Astrocyte (in vitro differentiated cells and primary cell): ENCODE results near the gene NUFIP2. TPM values are rescaled to one million over a fixed set of nuclear protein-coding genes. Genes with fewer than 3 reads are reported as not detected.

ENCODE experiments used
- DNase-seq: peaks from one replicate; pipeline ENCODE4 v3.0.0-alpha.2; 2010; ENCODE audit warnings: low read depth
- FAIRE-seq: peaks from 2 replicates; lab custom pipeline; 2011; peaks lifted over from hg19 to GRCh38; lab: Jason Lieb, UNC
- H2AFZ ChIP-seq: 2 replicates; pipeline ENCODE4 v1.6.0; 2012; ENCODE audit warnings: low read depth, low read length, inconsistent platforms
- H3K27ac ChIP-seq: 2 replicates; pipeline ENCODE4 v1.5.1; 2011; ENCODE audit warnings: low read depth, low read length, inconsistent platforms
- H3K27me3 ChIP-seq: 2 replicates; pipeline ENCODE4 v1.6.0; 2011; ENCODE audit warnings: low read length, inconsistent platforms; ENCODE audit not compliant: insufficient read depth
- H3K36me3 ChIP-seq: 2 replicates; pipeline ENCODE4 v1.5.1; 2011; ENCODE audit warnings: low read length, inconsistent platforms; ENCODE audit not compliant: insufficient read depth
- H3K4me1 ChIP-seq: 2 replicates; pipeline ENCODE4 v1.5.1; 2011; ENCODE audit warnings: low read length, inconsistent platforms; ENCODE audit not compliant: insufficient read depth
- H3K4me2 ChIP-seq: 2 replicates; pipeline ENCODE4 v1.6.0; 2012; ENCODE audit warnings: low read length, inconsistent platforms
- H3K4me3 ChIP-seq: 2 replicates; pipeline ENCODE4 v1.5.1; 2011; ENCODE audit warnings: low read depth, mild to moderate bottlenecking, low read length, inconsistent platforms; ENCODE audit not compliant: insufficient read depth
- H3K79me2 ChIP-seq: 2 replicates; pipeline ENCODE4 v1.6.0; 2012; ENCODE audit warnings: mild to moderate bottlenecking, low read length, inconsistent platforms; ENCODE audit not compliant: insufficient read depth
- H3K9ac ChIP-seq: 2 replicates; pipeline ENCODE4 v1.6.0; 2012; ENCODE audit warnings: mild to moderate bottlenecking, low read length, inconsistent platforms
- H3K9me3 ChIP-seq: 2 replicates; pipeline ENCODE4 v1.5.1; 2012; ENCODE audit warnings: low read depth, mild to moderate bottlenecking, low read length, inconsistent platforms; ENCODE audit not compliant: insufficient read depth
- H4K20me1 ChIP-seq: 2 replicates; pipeline ENCODE4 v1.6.0; 2012; ENCODE audit warnings: low read length, inconsistent platforms; ENCODE audit not compliant: insufficient read depth
- H3K27ac Mint-ChIP-seq: one replicate; pipeline ENCODE4 v1.8.0; 2021; ENCODE audit warnings: mild to moderate bottlenecking, mixed read lengths; ENCODE audit not compliant: unreplicated experiment
- H3K27me3 Mint-ChIP-seq: one replicate; pipeline ENCODE4 v1.8.0; 2021; ENCODE audit warnings: low read depth, mixed read lengths; ENCODE audit not compliant: unreplicated experiment
- H3K36me3 Mint-ChIP-seq: one replicate; pipeline ENCODE4 v1.8.0; 2021; ENCODE audit warnings: low read depth, mixed read lengths; ENCODE audit not compliant: unreplicated experiment
- H3K4me1 Mint-ChIP-seq: one replicate; pipeline ENCODE4 v1.8.0; 2021; ENCODE audit warnings: low read depth, mixed read lengths; ENCODE audit not compliant: unreplicated experiment
- H3K4me3 Mint-ChIP-seq: one replicate; pipeline ENCODE4 v1.8.0; 2021; ENCODE audit warnings: mild to moderate bottlenecking, moderate library complexity, mixed read lengths; ENCODE audit not compliant: unreplicated experiment
- H3K9me3 Mint-ChIP-seq: one replicate; pipeline ENCODE4 v1.8.0; 2021; ENCODE audit warnings: mild to moderate bottlenecking, mixed read lengths; ENCODE audit not compliant: unreplicated experiment
- CTCF ChIP-seq: IDR thresholded peaks from 2 replicates; pipeline ENCODE4 v1.5.1; 2011; ENCODE audit warnings: low read depth, mild to moderate bottlenecking, inconsistent platforms, low read length, moderate library complexity; ENCODE audit not compliant: insufficient read depth
- EZH2 ChIP-seq: IDR thresholded peaks from 2 replicates; pipeline ENCODE4 v1.6.1; 2012; ENCODE audit warnings: mild to moderate bottlenecking, low read length, inconsistent platforms; ENCODE audit not compliant: insufficient read depth
- total RNA-seq: library from RNA; stranded (reverse); gene quantifications from 2 replicates; pipeline ENCODE4 v1.2.1, GENCODE V29; 2021

NUFIP2 gene
- total RNA-seq, 1 donor from 2014 or later, result 79.8 TPM

GRCh38 chr17:29331075-29331707, 37.2 kb upstream of the NUFIP2 start:
- DNase-seq (no peak), FAIRE-seq (no peak)
- H4K20me1 ChIP-seq, result no peaks in the 10 kb centered on the region
- no peaks in the 10 kb centered on the region for H3K9me3 ChIP-seq
- Mint-ChIP-seq H3K4me1 (no peaks in the 10 kb centered on the region), H3K36me3 (no peaks in the 10 kb centered on the region), H3K9me3 (no peaks in the 10 kb centered on the region), H3K27me3 (peaks cover 2% of the 10 kb centered on the region), H3K27ac (no peak overlapping the region), H3K4me3 (no peak overlapping the region)
- H3K27me3 ChIP-seq, result no peaks in the 10 kb centered on the region
- TF ChIP-seq EZH2 (no peak), CTCF (no peak)
- no peak overlapping the region for H3K27ac ChIP-seq
- H3K4me2 ChIP-seq, result no peak overlapping the region
- H3K4me1 ChIP-seq, result no peaks in the 10 kb centered on the region
- no peaks in the 10 kb centered on the region for H3K79me2 ChIP-seq
- H3K4me3 ChIP-seq, result no peak overlapping the region
- no peak overlapping the region for H2AFZ ChIP-seq
- H3K36me3 ChIP-seq, result no peaks in the 10 kb centered on the region
- no peak overlapping the region for H3K9ac ChIP-seq

- FAIRE-seq, result no peak
- no peaks in the 10 kb centered on the region for H3K36me3 Mint-ChIP-seq
- H3K4me3 Mint-ChIP-seq, result no peak overlapping the region
Observed at GRCh38 chr17:29327412-29327811, 33.5 kb upstream of the NUFIP2 start.

More at GRCh38 chr17:29327412-29327811, 33.5 kb upstream of the NUFIP2 start:
- no peak overlapping the region for H2AFZ ChIP-seq
- H3K79me2 ChIP-seq, result no peaks in the 10 kb centered on the region
- no peaks in the 10 kb centered on the region for H3K9me3 ChIP-seq
- H3K27ac ChIP-seq, result no peak overlapping the region
- H3K36me3 ChIP-seq, result no peaks in the 10 kb centered on the region
- H3K9ac ChIP-seq, result no peak overlapping the region
- no peaks in the 10 kb centered on the region for H3K27me3 ChIP-seq
- H3K27ac Mint-ChIP-seq, result no peak overlapping the region
- no peak for TF ChIP-seq EZH2
- no peak for TF ChIP-seq CTCF
- no peak for DNase-seq
- no peaks in the 10 kb centered on the region for H3K4me1 Mint-ChIP-seq
- no peak overlapping the region for H3K4me3 ChIP-seq
- no peak overlapping the region for H3K4me2 ChIP-seq
- no peaks in the 10 kb centered on the region for H4K20me1 ChIP-seq
- H3K27me3 Mint-ChIP-seq, result peaks cover 2% of the 10 kb centered on the region
- no peaks in the 10 kb centered on the region for H3K9me3 Mint-ChIP-seq
- no peaks in the 10 kb centered on the region for H3K4me1 ChIP-seq
